A549 (cell line): ENCODE results near the gene MEDAG. TPM values are rescaled to one million over a fixed set of nuclear protein-coding genes. Genes with fewer than 3 reads are reported as not detected.

Experiments used
- ATAC-seq, 2 experiments: fragments of 200-7000 bp in 1 of 2; fragments of >200 bp in 1 of 2; cut with Nextera tagmentation in 1 of 2; cut with Tn5 transposase in 1 of 2; 3 replicates each; pipeline versions ENCODE4 v1.8.0 to v1.9.1; 2018 to 2020; ENCODE audit warnings: mild to moderate bottlenecking in 1 of 2, moderate library complexity in 1 of 2
- CTCF ChIA-PET: fragments of 300-600 bp; sonication (Branson Sonifier 250); formaldehyde crosslinking; extraction: SDS; loops from one replicate; lab custom pipeline; 2021; ENCODE audit warnings: antibody characterized with exemption, inconsistent platforms; lab: Yijun Ruan, JAX
- POLR2A ChIA-PET: fragments of 350-600 bp; formaldehyde crosslinking; extraction: SDS; loops from one replicate; lab custom pipeline; 2021; ENCODE audit warnings: antibody characterized with exemption, inconsistent platforms; lab: Yijun Ruan, JAX
- DNase-seq, 2 experiments: peaks; one replicate each; pipeline versions ENCODE4 v3.0.0 to v3.0.0-alpha.2; 2011 to 2016; ENCODE audit warnings: low read depth in 1 of 2, low spot score in 1 of 2
- FAIRE-seq: peaks from 2 replicates; lab custom pipeline; 2011; peaks lifted over from hg19 to GRCh38; lab: Jason Lieb, UNC
- H3K27ac ChIP-seq, 2 experiments: fragments of >200 bp; sonication (Bioruptor Twin); formaldehyde crosslinking; 3 replicates each; pipeline ENCODE4 v1.5.1; 2016 to 2017
- H3K4me1 ChIP-seq: fragments of >200 bp; sonication (Bioruptor Twin); formaldehyde crosslinking; 3 replicates; pipeline ENCODE4 v1.6.1; 2016
- H3K4me2 ChIP-seq: fragments of >200 bp; sonication (Bioruptor Twin); formaldehyde crosslinking; 3 replicates; pipeline ENCODE4 v1.6.1; 2016
- H3K4me3 ChIP-seq: fragments of >200 bp; sonication (Bioruptor Twin); formaldehyde crosslinking; 3 replicates; pipeline ENCODE4 v1.5.1; 2016
- H3K9me3 ChIP-seq: fragments of >200 bp; sonication (Bioruptor Twin); formaldehyde crosslinking; 3 replicates; pipeline ENCODE4 v1.6.1; 2016
- CBX2 ChIP-seq: fragments of 200-600 bp; sonication (generic); IDR thresholded peaks from 2 replicates; pipeline ENCODE4 v1.6.1; 2016; ENCODE audit warnings: low read depth, mild to moderate bottlenecking, borderline replicate concordance
- E2F6 ChIP-seq: IDR thresholded peaks from 2 replicates; pipeline ENCODE4 v1.6.1; 2012; ENCODE audit warnings: low read depth, borderline replicate concordance
- EHF ChIP-seq: fragments of 250-450 bp; sonication (Bioruptor Pico); IDR thresholded peaks from 2 replicates; pipeline ENCODE4 v1.5.0; 2020; ENCODE audit warnings: mild to moderate bottlenecking
- EP300 ChIP-seq, 2 experiments: fragments of >200 bp; sonication (Bioruptor Twin); formaldehyde crosslinking; IDR thresholded peaks; 2 replicates in 1 of 2; 3 replicates in 1 of 2; pipeline ENCODE4 v1.6.1; 2016 to 2017
- ESRRA ChIP-seq: fragments of 150-350 bp; IDR thresholded peaks from 2 replicates; pipeline ENCODE4 v1.6.1; 2014; ENCODE audit warnings: mild to moderate bottlenecking, low read length, borderline replicate concordance
- FOSB ChIP-seq: fragments of 250-450 bp; sonication (Bioruptor Pico); IDR thresholded peaks from 2 replicates; pipeline ENCODE4 v1.5.0; 2020; ENCODE audit warnings: mild to moderate bottlenecking, moderate library complexity
- GATA3 ChIP-seq: IDR thresholded peaks from 2 replicates; pipeline ENCODE4 v1.6.1; 2012; ENCODE audit warnings: borderline replicate concordance
- HES2 ChIP-seq: fragments of >200 bp; sonication (Bioruptor Twin); formaldehyde crosslinking; IDR thresholded peaks from 2 replicates; pipeline ENCODE4 v1.6.1; 2016
- HOXB13 ChIP-seq: fragments of 250-450 bp; sonication (Bioruptor Pico); IDR thresholded peaks from 2 replicates; pipeline ENCODE4 v1.5.0; 2020; ENCODE audit warnings: low read depth, mild to moderate bottlenecking, moderate library complexity
- MAZ ChIP-seq: fragments of 150-350 bp; IDR thresholded peaks from 2 replicates; pipeline ENCODE4 v1.6.1; 2014; ENCODE audit warnings: antibody characterized with exemption, low read depth, low read length, borderline replicate concordance
- NPAS2 ChIP-seq: fragments of 250-450 bp; sonication (Bioruptor Pico); IDR thresholded peaks from 2 replicates; pipeline ENCODE4 v1.8.0; 2022; ENCODE audit warnings: mild to moderate bottlenecking, moderate library complexity, borderline replicate concordance
- PBX3 ChIP-seq: IDR thresholded peaks from 2 replicates; pipeline ENCODE4 v1.6.1; 2012
- PHF8 ChIP-seq: fragments of 200-600 bp; sonication (generic); IDR thresholded peaks from 2 replicates; pipeline ENCODE4 v1.6.1; 2016; ENCODE audit warnings: low read depth, mild to moderate bottlenecking, antibody characterized with exemption, moderate library complexity, borderline replicate concordance
- RAD21 ChIP-seq, 2 experiments: fragments of >200 bp in 1 of 2; sonication (Bioruptor Twin) in 1 of 2; formaldehyde crosslinking in 1 of 2; IDR thresholded peaks in 1 of 2; conservative IDR thresholded peaks in 1 of 2; 2 replicates in 1 of 2; 3 replicates in 1 of 2; pipeline ENCODE4 v1.6.1; 2012 to 2018; ENCODE audit warnings: inconsistent platforms in 1 of 2
- RARB ChIP-seq: fragments of 250-450 bp; sonication (Bioruptor Pico); IDR thresholded peaks from 2 replicates; pipeline ENCODE4 v1.8.0; 2021; ENCODE audit warnings: mild to moderate bottlenecking, moderate library complexity
- SMC3 ChIP-seq: fragments of >200 bp; sonication (Bioruptor Twin); formaldehyde crosslinking; IDR thresholded peaks from 3 replicates; pipeline ENCODE4 v1.6.1; 2018; ENCODE audit warnings: inconsistent platforms
- TFCP2L1 ChIP-seq: fragments of 250-450 bp; sonication (Bioruptor Pico); IDR thresholded peaks from 2 replicates; pipeline ENCODE4 v1.5.0; 2021; ENCODE audit warnings: mild to moderate bottlenecking
- ZC3H11A ChIP-seq: fragments of 450-650 bp; IDR thresholded peaks from 2 replicates; pipeline ENCODE4 v1.6.1; 2014; ENCODE audit warnings: antibody characterized with exemption, mild to moderate bottlenecking
- WGBS: methylation state at CpG from one replicate; pipeline ENCODE4 v1.1.6; 2017; ENCODE audit errors: missing lambda C conversion rate; 5-methylcytosine and 5-hydroxymethylcytosine counted together
- polyA plus RNA-seq, 4 experiments: library from polyadenylated mRNA; depleted of rRNA in 3 of 4; stranded (reverse); fragments of >200 nt; fragmentation: RNase III in 1 of 4; extraction: RNeasy Plus Mini Kit Qiagen cat#74134 plus additional on column Dnase treatment in 1 of 4; gene quantifications; 2 replicates in 3 of 4; 3 replicates in 1 of 4; pipeline ENCODE4 v1.2.3, GENCODE V29; 2011 to 2017
- TF ChIP-seq, protein P1 (sequence below): fragments of 150-350 bp; IDR thresholded peaks from 2 replicates; pipeline ENCODE4 v1.6.1; 2014; ENCODE audit warnings: low read depth, mild to moderate bottlenecking, low read length
- TF ChIP-seq, protein P2 (sequence below): fragments of >200 bp; sonication (Bioruptor Twin); formaldehyde crosslinking; IDR thresholded peaks from 3 replicates; pipeline ENCODE4 v1.5.1; 2016
- TF ChIP-seq, protein P3 (sequence below): fragments of 450-650 bp; IDR thresholded peaks from 2 replicates; pipeline ENCODE4 v1.6.1; 2014; ENCODE audit warnings: antibody characterized with exemption

Gene MEDAG
- polyA plus RNA-seq, 2 of the 4 experiments (the other 2 are of a cell fraction), result 0.21 TPM; not detected in 1

- no peak overlapping the region for H3K4me3 ChIP-seq
- ChIA-PET CTCF (no interaction called here), POLR2A (no interaction called here)
- H3K4me1 ChIP-seq, result no peaks in the 10 kb centered on the region
- DNase-seq (no peak), FAIRE-seq (no peak), ATAC-seq (no peak)
- no peak overlapping the region for H3K4me2 ChIP-seq
- peaks cover 6% of the 10 kb centered on the region; the same call in 1 of the 3 replicates for H3K9me3 ChIP-seq
- H3K27ac ChIP-seq, result no peak overlapping the region
- 28% methylated on average over 5 of the region's 5 CpGs for WGBS
- TF ChIP-seq PHF8 (no peak), RARB (CRISPR knock-in tag) (no peak), EP300 (IDR thresholded peaks at IDR 0.05) (no peak), HES2 (no peak), HOXB13 (CRISPR knock-in tag) (no peak), PBX3 (no peak), MAZ (no peak), ZC3H11A (no peak), E2F6 (no peak)
- TF ChIP-seq, protein P1, sequence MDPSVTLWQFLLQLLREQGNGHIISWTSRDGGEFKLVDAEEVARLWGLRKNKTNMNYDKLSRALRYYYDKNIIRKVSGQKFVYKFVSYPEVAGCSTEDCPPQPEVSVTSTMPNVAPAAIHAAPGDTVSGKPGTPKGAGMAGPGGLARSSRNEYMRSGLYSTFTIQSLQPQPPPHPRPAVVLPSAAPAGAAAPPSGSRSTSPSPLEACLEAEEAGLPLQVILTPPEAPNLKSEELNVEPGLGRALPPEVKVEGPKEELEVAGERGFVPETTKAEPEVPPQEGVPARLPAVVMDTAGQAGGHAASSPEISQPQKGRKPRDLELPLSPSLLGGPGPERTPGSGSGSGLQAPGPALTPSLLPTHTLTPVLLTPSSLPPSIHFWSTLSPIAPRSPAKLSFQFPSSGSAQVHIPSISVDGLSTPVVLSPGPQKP, result no peak
Measured at GRCh38 chr13:30963791-30964190, 57.7 kb downstream of the MEDAG start.

- TF ChIP-seq ESRRA (no peak), NPAS2 (CRISPR knock-in tag) (no peak), SMC3 (no peak), FOSB (no peak), EP300 (IDR thresholded peaks at IDR 0.05) (no peak), RAD21 (conservative IDR thresholded peaks at IDR 0.05 in 1 of 2, IDR thresholded peaks at IDR 0.05 in 1 of 2) (no peak), TFCP2L1 (CRISPR knock-in tag) (no peak), PBX3 (no peak), ZC3H11A (no peak), CBX2 (no peak), GATA3 (no peak), EHF (CRISPR knock-in tag) (no peak)
- TF ChIP-seq, protein P2, sequence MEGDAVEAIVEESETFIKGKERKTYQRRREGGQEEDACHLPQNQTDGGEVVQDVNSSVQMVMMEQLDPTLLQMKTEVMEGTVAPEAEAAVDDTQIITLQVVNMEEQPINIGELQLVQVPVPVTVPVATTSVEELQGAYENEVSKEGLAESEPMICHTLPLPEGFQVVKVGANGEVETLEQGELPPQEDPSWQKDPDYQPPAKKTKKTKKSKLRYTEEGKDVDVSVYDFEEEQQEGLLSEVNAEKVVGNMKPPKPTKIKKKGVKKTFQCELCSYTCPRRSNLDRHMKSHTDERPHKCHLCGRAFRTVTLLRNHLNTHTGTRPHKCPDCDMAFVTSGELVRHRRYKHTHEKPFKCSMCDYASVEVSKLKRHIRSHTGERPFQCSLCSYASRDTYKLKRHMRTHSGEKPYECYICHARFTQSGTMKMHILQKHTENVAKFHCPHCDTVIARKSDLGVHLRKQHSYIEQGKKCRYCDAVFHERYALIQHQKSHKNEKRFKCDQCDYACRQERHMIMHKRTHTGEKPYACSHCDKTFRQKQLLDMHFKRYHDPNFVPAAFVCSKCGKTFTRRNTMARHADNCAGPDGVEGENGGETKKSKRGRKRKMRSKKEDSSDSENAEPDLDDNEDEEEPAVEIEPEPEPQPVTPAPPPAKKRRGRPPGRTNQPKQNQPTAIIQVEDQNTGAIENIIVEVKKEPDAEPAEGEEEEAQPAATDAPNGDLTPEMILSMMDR, result no peak
- TF ChIP-seq, protein P3, sequence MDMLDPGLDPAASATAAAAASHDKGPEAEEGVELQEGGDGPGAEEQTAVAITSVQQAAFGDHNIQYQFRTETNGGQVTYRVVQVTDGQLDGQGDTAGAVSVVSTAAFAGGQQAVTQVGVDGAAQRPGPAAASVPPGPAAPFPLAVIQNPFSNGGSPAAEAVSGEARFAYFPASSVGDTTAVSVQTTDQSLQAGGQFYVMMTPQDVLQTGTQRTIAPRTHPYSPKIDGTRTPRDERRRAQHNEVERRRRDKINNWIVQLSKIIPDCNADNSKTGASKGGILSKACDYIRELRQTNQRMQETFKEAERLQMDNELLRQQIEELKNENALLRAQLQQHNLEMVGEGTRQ, result no peak
- ChIA-PET CTCF (interaction anchor here (0.8 to 2.0 kb wide), 2 partner anchors 24 to 100 kb away, joined by 3 to 4 read pairs; no protein-coding TSS in a partner anchor), POLR2A (no interaction called here)
- no peak for FAIRE-seq
- DNase-seq, result no peak
- Histone ChIP-seq H3K4me3 (no peak overlapping the region), H3K4me1 (no peaks in the 10 kb centered on the region), H3K9me3 (no peaks in the 10 kb centered on the region), H3K27ac (no peak overlapping the region), H3K4me2 (no peak overlapping the region)
- WGBS, result 0% methylated on average over 1 of the region's 1 CpG
- no peak for ATAC-seq
Measured at GRCh38 chr13:30965380-30965779, 59.3 kb downstream of the MEDAG start.
